IMR-90 (cell line): ENCODE results near the gene MAGEF1. TPM values are rescaled to one million over a fixed set of nuclear protein-coding genes. Genes with fewer than 3 reads are reported as not detected.
A peak's percentile ranks its signal among the peaks of the same experiment; 100 is the strongest.

ENCODE experiments used
- ATAC-seq: fragments of 200-7000 bp; cut with Tn5 transposase; 2 replicates; pipeline ENCODE4 v1.9.1; 2020; ENCODE audit warnings: low read depth, mild to moderate bottlenecking, moderate library complexity
- BruUV-seq: library from RNA; stranded (reverse); fragments of 400-500 nt; replicated peaks from 2 replicates; lab custom pipeline; 2021; lab: Mats Ljungman, UMichigan
- CTCF ChIA-PET: fragments of 300-600 bp; formaldehyde crosslinking; extraction: SDS; loops from one replicate; lab custom pipeline; 2021; ENCODE audit warnings: antibody characterized with exemption; lab: Yijun Ruan, JAX
- POLR2A ChIA-PET: fragments of 300-600 bp; sonication (Branson Sonifier 250); formaldehyde crosslinking; loops from one replicate; lab custom pipeline; 2022; ENCODE audit warnings: antibody characterized with exemption; ENCODE audit not compliant: unreplicated experiment; lab: Charles Lee
- DNase-seq: peaks from one replicate; pipeline ENCODE4 v3.0.0; 2013
- H2AFZ ChIP-seq: replicated peaks from 2 replicates; pipeline ENCODE3; 2013; ENCODE audit warnings: low read length, mild to moderate bottlenecking; ENCODE audit not compliant: poor library complexity
- H2AK5ac ChIP-seq: 2 replicates; pipeline ENCODE4 v1.6.1; 2013; ENCODE audit warnings: low read depth, low read length, inconsistent platforms
- H2AK9ac ChIP-seq: replicated peaks from 2 replicates; pipeline ENCODE3; 2013; ENCODE audit warnings: mild to moderate bottlenecking, low read depth, low read length, moderate library complexity; ENCODE audit not compliant: poor library complexity
- H2BK120ac ChIP-seq: 2 replicates; pipeline ENCODE4 v1.6.1; 2013; ENCODE audit warnings: low read depth, low read length, inconsistent platforms
- H2BK15ac ChIP-seq: 3 replicates; pipeline ENCODE4 v1.6.1; 2013; ENCODE audit warnings: low read depth, low read length, inconsistent platforms
- H2BK20ac ChIP-seq: 2 replicates; pipeline ENCODE4 v1.6.1; 2013; ENCODE audit warnings: low read depth, mild to moderate bottlenecking, inconsistent platforms, low read length, moderate library complexity
- H2BK5ac ChIP-seq: 2 replicates; pipeline ENCODE4 v1.6.1; 2013; ENCODE audit warnings: mild to moderate bottlenecking, low read depth, low read length, inconsistent platforms; ENCODE audit not compliant: poor library complexity, severe bottlenecking
- H3K14ac ChIP-seq: replicated peaks from 2 replicates; pipeline ENCODE4 v1.6.1; 2013; ENCODE audit warnings: low read depth, low read length, inconsistent platforms
- H3K18ac ChIP-seq: 2 replicates; pipeline ENCODE4 v1.6.1; 2013; ENCODE audit warnings: low read depth, low read length, control low read depth
- H3K23ac ChIP-seq: 2 replicates; pipeline ENCODE4 v1.6.1; 2013; ENCODE audit warnings: low read depth, low read length, inconsistent platforms
- H3K27ac ChIP-seq: 2 replicates; pipeline ENCODE4 v1.5.1; 2013; ENCODE audit warnings: mild to moderate bottlenecking, control low read depth, low read length; ENCODE audit not compliant: insufficient read depth
- H3K27me3 ChIP-seq: 2 replicates; pipeline ENCODE4 v1.6.1; 2013; ENCODE audit warnings: low read length; ENCODE audit not compliant: control insufficient read depth, insufficient read depth
- H3K36me3 ChIP-seq: 2 replicates; pipeline ENCODE4 v1.6.1; 2013; ENCODE audit warnings: low read length, mixed read lengths; ENCODE audit not compliant: control insufficient read depth, insufficient read depth
- H3K4ac ChIP-seq: 2 replicates; pipeline ENCODE4 v1.6.1; 2013; ENCODE audit warnings: low read depth, low read length, inconsistent platforms
- H3K4me1 ChIP-seq: 2 replicates; pipeline ENCODE4 v1.6.1; 2013; ENCODE audit warnings: low read length, mixed read lengths; ENCODE audit not compliant: control insufficient read depth, insufficient read depth
- H3K4me2 ChIP-seq: 2 replicates; pipeline ENCODE4 v1.6.1; 2013; ENCODE audit warnings: low read depth, mild to moderate bottlenecking, control low read depth, low read length, moderate library complexity
- H3K4me3 ChIP-seq: 2 replicates; pipeline ENCODE4 v1.5.1; 2013; ENCODE audit warnings: low read depth, mild to moderate bottlenecking, control low read depth, low read length, moderate library complexity; ENCODE audit not compliant: insufficient read depth
- H3K56ac ChIP-seq: 2 replicates; pipeline ENCODE4 v1.6.1; 2013; ENCODE audit warnings: low read length, inconsistent platforms; ENCODE audit not compliant: insufficient read depth; ENCODE audit errors: extremely low read depth
- H3K79me1 ChIP-seq, 2 experiments: 2 replicates each; pipeline ENCODE4 v1.6.1; 2013; ENCODE audit warnings: low read length in 2 of 2, inconsistent platforms in 1 of 2, low read depth in 1 of 2
- H3K9ac ChIP-seq: 2 replicates; pipeline ENCODE4 v1.6.1; 2013; ENCODE audit warnings: low read depth, low read length, control low read depth
- H3K9me1 ChIP-seq: 2 replicates; pipeline ENCODE4 v1.6.1; 2013; ENCODE audit warnings: low read length, inconsistent platforms; ENCODE audit not compliant: insufficient read depth
- H3K9me3 ChIP-seq: 2 replicates; pipeline ENCODE4 v1.6.1; 2013; ENCODE audit warnings: low read length; ENCODE audit not compliant: control insufficient read depth, insufficient read depth
- H4K20me1 ChIP-seq: 2 replicates; pipeline ENCODE4 v1.6.1; 2013; ENCODE audit warnings: low read length, inconsistent platforms; ENCODE audit not compliant: insufficient read depth
- H4K5ac ChIP-seq: 2 replicates; pipeline ENCODE4 v1.6.1; 2013; ENCODE audit warnings: mild to moderate bottlenecking, low read depth, low read length, control low read depth
- H4K8ac ChIP-seq, 2 experiments: 2 replicates each; pipeline ENCODE4 v1.6.1; 2013; ENCODE audit warnings: low read depth in 2 of 2, low read length in 2 of 2, control low read depth in 1 of 2, inconsistent platforms in 1 of 2
- H4K91ac ChIP-seq: 2 replicates; pipeline ENCODE4 v1.6.1; 2013; ENCODE audit warnings: low read depth, low read length, inconsistent platforms; ENCODE audit not compliant: insufficient read depth
- BHLHE40 ChIP-seq: fragments of 150-350 bp; IDR thresholded peaks from 2 replicates; pipeline ENCODE4 v1.6.1; 2016; ENCODE audit warnings: mild to moderate bottlenecking, low read depth, low read length
- MAFK ChIP-seq: IDR thresholded peaks from 2 replicates; pipeline ENCODE4 v1.6.1; 2012; ENCODE audit warnings: low read depth, low read length, improper control_type of control experiment
- MXI1 ChIP-seq: IDR thresholded peaks from 2 replicates; pipeline ENCODE4 v1.6.1; 2012; ENCODE audit warnings: low read depth, mild to moderate bottlenecking, low read length, moderate library complexity, borderline replicate concordance
- NFE2L2 ChIP-seq: fragments of 150-350 bp; IDR thresholded peaks from 2 replicates; pipeline ENCODE4 v1.6.1; 2016; ENCODE audit warnings: low read depth, mild to moderate bottlenecking, low read length
- POLR2A ChIP-seq: IDR thresholded peaks from 2 replicates; pipeline ENCODE4 v1.6.1; 2012; ENCODE audit warnings: mild to moderate bottlenecking, low read depth, low read length
- RAD21 ChIP-seq: IDR thresholded peaks from 2 replicates; pipeline ENCODE4 v1.6.1; 2012; ENCODE audit warnings: low read length, improper control_type of control experiment
- RCOR1 ChIP-seq: IDR thresholded peaks from 2 replicates; pipeline ENCODE4 v1.6.1; 2012; ENCODE audit warnings: mild to moderate bottlenecking, low read length, improper control_type of control experiment; ENCODE audit not compliant: insufficient replicate concordance
- RFX5 ChIP-seq: IDR thresholded peaks from 2 replicates; pipeline ENCODE4 v1.8.0; 2012; ENCODE audit warnings: low read depth, mild to moderate bottlenecking, low read length, moderate library complexity
- WGBS, 2 experiments: methylation state at CpG; one replicate each; pipeline versions ENCODE4 v1.1.5 to v1.1.7; 2013; ENCODE audit warnings: missing lambda C conversion rate in 2 of 2; ENCODE audit not compliant: insufficient read length in 1 of 2; ENCODE audit errors: extremely low coverage in 2 of 2; 5-methylcytosine and 5-hydroxymethylcytosine counted together
- dilution Hi-C: fragments of 300-500 bp; cut with HindIII; formaldehyde crosslinking; loops from one replicate; pipeline ENCODE4 v1.14.3; 2018; ENCODE audit warnings: low sequenced_read_pairs; ENCODE audit not compliant: unreplicated experiment
- in situ Hi-C: fragments of 300-500 bp; cut with MboI; formaldehyde crosslinking; loops from 3 replicates; pipeline ENCODE4 v1.14.3; 2019; ENCODE audit warnings: low sequenced_read_pairs, inconsistent platforms, mixed read lengths
- intact Hi-C: fragments of 100-400 bp; cut with micrococcal nuclease; formaldehyde crosslinking; loops from 2 replicates; pipeline ENCODE4 v1.10.0; 2022
- polyA plus RNA-seq, 3 experiments: library from polyadenylated mRNA; depleted of rRNA; stranded (reverse); fragments of >200 nt; gene quantifications; 2 replicates each; pipeline ENCODE4 v1.2.3, GENCODE V29; 2012; ENCODE audit warnings: low replicate concordance in 1 of 3
- total RNA-seq: library from RNA; depleted of rRNA; stranded (reverse); fragments of >200 nt; gene quantifications from 2 replicates; pipeline ENCODE4 v1.2.3, GENCODE V29; 2012
- TF ChIP-seq, protein P1 (sequence below): fragments of 150-350 bp; IDR thresholded peaks from 2 replicates; pipeline ENCODE4 v1.6.1; 2016; ENCODE audit warnings: low read depth, mild to moderate bottlenecking, low read length, moderate library complexity, borderline replicate concordance
- TF ChIP-seq, protein P2 (sequence below): conservative IDR thresholded peaks from 2 replicates; pipeline ENCODE4 v1.5.1; 2012; ENCODE audit warnings: mild to moderate bottlenecking, low read depth, low read length, improper control_type of control experiment

Gene MAGEF1
- total and polyA plus RNA-seq, 2 of the 4 experiments (the other 2 are of a cell fraction), result 10.6 to 19.4 TPM

DNA sequence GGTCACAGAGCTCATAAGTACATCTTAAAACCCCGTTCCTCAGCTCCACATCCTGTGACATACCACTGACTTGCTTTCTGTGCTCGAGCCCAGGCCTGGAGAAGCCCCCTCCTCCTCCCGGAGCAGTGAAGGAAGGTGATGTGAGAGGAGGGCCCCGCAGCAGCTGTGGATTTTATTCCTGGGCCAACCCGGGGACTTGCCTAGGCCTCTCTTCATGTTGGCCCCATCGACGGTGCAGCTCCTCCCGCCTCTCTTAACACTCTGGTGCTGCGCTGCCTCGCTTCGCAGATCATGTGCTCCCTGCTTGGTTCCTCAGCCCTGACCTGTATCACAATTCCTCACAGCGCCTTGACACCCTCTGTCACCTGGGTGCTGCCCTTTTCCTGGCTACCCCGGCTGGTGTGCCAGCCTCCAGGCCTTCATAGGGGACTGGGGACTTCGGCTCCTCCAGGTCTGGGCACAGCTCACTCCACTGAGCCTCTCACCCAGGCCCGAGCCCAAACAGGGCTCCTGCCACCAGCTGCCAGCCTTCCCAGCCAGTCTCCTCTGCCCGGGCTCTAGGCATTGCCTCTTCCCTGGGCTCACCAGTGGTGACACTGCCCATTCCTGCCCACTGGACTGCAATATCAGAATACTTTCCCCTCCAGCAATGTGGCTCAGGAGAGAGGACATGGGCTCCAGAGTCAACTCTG lies 21.5 kb downstream of the MAGEF1 start:
- H3K4me3 ChIP-seq, result no peak overlapping the region
- DNase-seq (no peak), ATAC-seq (no peak)
- H3K9ac ChIP-seq, result no peak overlapping the region
- WGBS, 2 experiments, result 88% methylated on average over 5 of the region's 16 CpGs; no CpG with 5 or more reads in 1 of the 2 experiments
- in situ Hi-C loops (no loop called here), dilution Hi-C loops (no loop called here), intact Hi-C loops (no loop called here)
- H2BK120ac ChIP-seq, result peak overlapping the region; percentile 60
- no peak overlapping the region; the same call in 1 of the 2 replicates for H4K5ac ChIP-seq
- ChIA-PET POLR2A (interaction anchor here (0.6 to 0.7 kb wide), 2 partner anchors 21 to 105 kb away, joined by 3 read pairs; no protein-coding TSS in a partner anchor), CTCF (interaction anchor here (3.7 kb wide), 1 partner anchor 129 kb away, joined by 15 read pairs; the partner anchor contains the start of gene EPHB3)
- H2AK5ac ChIP-seq, result peak overlapping the region; percentile 88
- H2BK15ac ChIP-seq, result peak overlapping the region; percentile 77; the same call in 1 of the 3 replicates
- H3K9me3 ChIP-seq, result no peaks in the 10 kb centered on the region
- TF ChIP-seq MXI1, result no peak
- TF ChIP-seq BHLHE40, result no peak
- no peak for TF ChIP-seq POLR2A
- no peak for TF ChIP-seq RAD21
- TF ChIP-seq, protein P1, sequence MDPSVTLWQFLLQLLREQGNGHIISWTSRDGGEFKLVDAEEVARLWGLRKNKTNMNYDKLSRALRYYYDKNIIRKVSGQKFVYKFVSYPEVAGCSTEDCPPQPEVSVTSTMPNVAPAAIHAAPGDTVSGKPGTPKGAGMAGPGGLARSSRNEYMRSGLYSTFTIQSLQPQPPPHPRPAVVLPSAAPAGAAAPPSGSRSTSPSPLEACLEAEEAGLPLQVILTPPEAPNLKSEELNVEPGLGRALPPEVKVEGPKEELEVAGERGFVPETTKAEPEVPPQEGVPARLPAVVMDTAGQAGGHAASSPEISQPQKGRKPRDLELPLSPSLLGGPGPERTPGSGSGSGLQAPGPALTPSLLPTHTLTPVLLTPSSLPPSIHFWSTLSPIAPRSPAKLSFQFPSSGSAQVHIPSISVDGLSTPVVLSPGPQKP, result no peak
- TF ChIP-seq MAFK, result no peak
- no peak for TF ChIP-seq NFE2L2
- TF ChIP-seq, protein P2, sequence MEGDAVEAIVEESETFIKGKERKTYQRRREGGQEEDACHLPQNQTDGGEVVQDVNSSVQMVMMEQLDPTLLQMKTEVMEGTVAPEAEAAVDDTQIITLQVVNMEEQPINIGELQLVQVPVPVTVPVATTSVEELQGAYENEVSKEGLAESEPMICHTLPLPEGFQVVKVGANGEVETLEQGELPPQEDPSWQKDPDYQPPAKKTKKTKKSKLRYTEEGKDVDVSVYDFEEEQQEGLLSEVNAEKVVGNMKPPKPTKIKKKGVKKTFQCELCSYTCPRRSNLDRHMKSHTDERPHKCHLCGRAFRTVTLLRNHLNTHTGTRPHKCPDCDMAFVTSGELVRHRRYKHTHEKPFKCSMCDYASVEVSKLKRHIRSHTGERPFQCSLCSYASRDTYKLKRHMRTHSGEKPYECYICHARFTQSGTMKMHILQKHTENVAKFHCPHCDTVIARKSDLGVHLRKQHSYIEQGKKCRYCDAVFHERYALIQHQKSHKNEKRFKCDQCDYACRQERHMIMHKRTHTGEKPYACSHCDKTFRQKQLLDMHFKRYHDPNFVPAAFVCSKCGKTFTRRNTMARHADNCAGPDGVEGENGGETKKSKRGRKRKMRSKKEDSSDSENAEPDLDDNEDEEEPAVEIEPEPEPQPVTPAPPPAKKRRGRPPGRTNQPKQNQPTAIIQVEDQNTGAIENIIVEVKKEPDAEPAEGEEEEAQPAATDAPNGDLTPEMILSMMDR, result no peak
- no peak for TF ChIP-seq RFX5
- no peak for TF ChIP-seq RCOR1
- peaks cover 44% of the 10 kb centered on the region for H3K4me1 ChIP-seq
- H3K23ac ChIP-seq, result no peak overlapping the region
- H2AFZ ChIP-seq, result peak overlapping the region; percentile 5
- H4K20me1 ChIP-seq, result peaks cover 4% of the 10 kb centered on the region; the same call in 1 of the 2 replicates
- no peak overlapping the region for H3K56ac ChIP-seq
- H2BK5ac ChIP-seq, result no peak overlapping the region
- peak overlapping the region; percentile 13; the same call in 1 of the 2 replicates for H3K18ac ChIP-seq
- H3K9me1 ChIP-seq, result peaks cover 19% of the 10 kb centered on the region
- peak overlapping the region; percentile 45; the same call in 1 of the 2 replicates for H3K4ac ChIP-seq
- H3K14ac ChIP-seq, result no peak overlapping the region; the same call in 1 of the 2 replicates
- H4K91ac ChIP-seq, result peak overlapping the region; percentile 32
- peak overlapping the region; percentile 82 for H2BK20ac ChIP-seq
- BruUV-seq, result no TSS peak
- no peak overlapping the region for H4K8ac ChIP-seq
- H3K36me3 ChIP-seq, result no peaks in the 10 kb centered on the region
- no peak overlapping the region for H3K4me2 ChIP-seq
- no peaks in the 10 kb centered on the region for H3K79me1 ChIP-seq
- H3K27ac ChIP-seq, result no peak overlapping the region
- peaks cover 3% of the 10 kb centered on the region; the same call in 1 of the 2 replicates for H3K27me3 ChIP-seq
- no peak overlapping the region for H2AK9ac ChIP-seq
